GM20431 (cell line): ENCODE data around the gene CSF2.

Experiments used
- in situ Hi-C: fragments of 300-500 bp; cut with MseI, MboI; formaldehyde crosslinking; loops from one replicate; pipeline ENCODE4 v1.15.0; 2020; ENCODE audit warnings: low sequenced_read_pairs; ENCODE audit not compliant: unreplicated experiment

The CSF2 gene

GRCh38 chr5:132066871-132067270, 6.7 kb upstream of the CSF2 start:
- in situ Hi-C loops: no loop called here

GRCh38 chr5:132067451-132067850, 6.1 kb upstream of the CSF2 start:
- in situ Hi-C loops: no loop called here

- in situ Hi-C loops: no loop called here
These were observed 5.4 kb upstream of the CSF2 start for GRCh38 chr5:132067941-132068808.

GRCh38 chr5:132069561-132069960, 4.0 kb upstream of the CSF2 start:
- in situ Hi-C loops: no loop called here

GRCh38 chr5:132069994-132070393, 3.6 kb upstream of the CSF2 start:
- in situ Hi-C loops: no loop called here

- in situ Hi-C loops: no loop called here
These were observed 2.9 kb upstream of the CSF2 start for GRCh38 chr5:132070460-132071337.

- in situ Hi-C loops: no loop called here
These were observed 2.3 kb upstream of the CSF2 start for GRCh38 chr5:132071338-132071707.

GRCh38 chr5:132072070-132072469, 1.5 kb upstream of the CSF2 start:
- in situ Hi-C loops: no loop called here

GRCh38 chr5:132072528-132072927, 1.1 kb upstream of the CSF2 start:
- in situ Hi-C loops: no loop called here

GRCh38 chr5:132074091-132074771, 642 bp downstream of the CSF2 start:
- in situ Hi-C loops: no loop called here

GRCh38 chr5:132074772-132075718, 1.5 kb downstream of the CSF2 start:
- in situ Hi-C loops: no loop called here

GRCh38 chr5:132075719-132076077, 2.1 kb downstream of the CSF2 start:
- in situ Hi-C loops: no loop called here

- in situ Hi-C loops: no loop called here
These were observed 2.7 kb downstream of the CSF2 start for GRCh38 chr5:132076202-132076830.

GRCh38 chr5:132076983-132077382, 3.4 kb downstream of the CSF2 start:
- in situ Hi-C loops: no loop called here

- in situ Hi-C loops: no loop called here
These were observed 5.5 kb downstream of the CSF2 start for GRCh38 chr5:132079081-132079480.

- in situ Hi-C loops: no loop called here
These were observed 6.0 kb downstream of the CSF2 start for GRCh38 chr5:132079619-132080018.

GRCh38 chr5:132080595-132080994, 7.0 kb downstream of the CSF2 start:
- in situ Hi-C loops: no loop called here

- in situ Hi-C loops: no loop called here
These were observed 7.9 kb downstream of the CSF2 start for GRCh38 chr5:132081458-132081857.

GRCh38 chr5:132082329-132083023, 8.9 kb downstream of the CSF2 start:
- in situ Hi-C loops: no loop called here
